HepG2 (cell line): ENCODE results near the gene THUMPD1. TPM values are rescaled to one million over a fixed set of nuclear protein-coding genes. Genes with fewer than 3 reads are reported as not detected.

Experiments
- CENPT ChIP-seq: sonication (generic); formaldehyde crosslinking; IDR thresholded peaks from 2 replicates; pipeline ENCODE4 v1.8.0; 2022; ENCODE audit warnings: low read depth, mild to moderate bottlenecking, moderate library complexity, missing genetic modification reagents
- CREB1 ChIP-seq, 2 experiments: fragments of 450-650 bp in 1 of 2; IDR thresholded peaks; 2 replicates each; pipeline ENCODE4 v1.6.1; 2016 to 2017; ENCODE audit warnings: control low read depth in 1 of 2, mild to moderate bottlenecking in 1 of 2, missing compliant biosample characterization in 1 of 2, missing genetic modification characterization in 1 of 2
- DNMT1 ChIP-seq: sonication (generic); formaldehyde crosslinking; IDR thresholded peaks from 2 replicates; pipeline ENCODE4 v1.5.1; 2020; ENCODE audit warnings: mild to moderate bottlenecking, missing genetic modification reagents
- IKZF4 ChIP-seq: sonication (generic); formaldehyde crosslinking; IDR thresholded peaks from 2 replicates; pipeline ENCODE4 v1.5.1; 2020; ENCODE audit warnings: borderline replicate concordance, mild to moderate bottlenecking, low read depth, missing genetic modification reagents; ENCODE audit errors: not compliant biosample characterization
- KLF13 ChIP-seq: sonication (generic); formaldehyde crosslinking; IDR thresholded peaks from 2 replicates; pipeline ENCODE4 v1.4.0; 2020; ENCODE audit warnings: mild to moderate bottlenecking, missing genetic modification reagents
- POGZ ChIP-seq: sonication (generic); formaldehyde crosslinking; IDR thresholded peaks from 2 replicates; pipeline ENCODE4 v1.4.0; 2020; ENCODE audit warnings: mild to moderate bottlenecking, missing genetic modification reagents
- TBX2 ChIP-seq: sonication (generic); formaldehyde crosslinking; IDR thresholded peaks from 2 replicates; pipeline ENCODE4 v1.5.0; 2020; ENCODE audit warnings: missing genetic modification reagents, mild to moderate bottlenecking, borderline replicate concordance
- ZNF160 ChIP-seq: sonication (generic); formaldehyde crosslinking; IDR thresholded peaks from 2 replicates; pipeline ENCODE4 v1.8.0; 2022; ENCODE audit warnings: mild to moderate bottlenecking, inconsistent platforms, missing genetic modification reagents
- ZNF17 ChIP-seq: sonication (generic); formaldehyde crosslinking; IDR thresholded peaks from 2 replicates; pipeline ENCODE4 v1.5.0; 2020; ENCODE audit warnings: mild to moderate bottlenecking, missing genetic modification reagents
- ZNF570 ChIP-seq: sonication (generic); formaldehyde crosslinking; IDR thresholded peaks from 2 replicates; pipeline ENCODE4 v1.4.0; 2020; ENCODE audit warnings: mild to moderate bottlenecking, missing genetic modification reagents, borderline replicate concordance
- ZNF589 ChIP-seq: sonication (generic); formaldehyde crosslinking; conservative IDR thresholded peaks from 2 replicates; pipeline ENCODE4 v1.8.0; 2022; ENCODE audit warnings: mild to moderate bottlenecking, moderate library complexity, missing genetic modification reagents
- ZNF674 ChIP-seq: sonication (generic); formaldehyde crosslinking; IDR thresholded peaks from 2 replicates; pipeline ENCODE4 v1.5.0; 2020; ENCODE audit warnings: low read depth, mild to moderate bottlenecking, missing genetic modification reagents
- polyA plus RNA-seq, 8 experiments: library from polyadenylated mRNA; depleted of rRNA in 3 of 8; stranded (reverse) in 7 of 8; unstranded in 1 of 8; fragments of >200 nt; fragmentation: Illumina TruSeq in 4 of 8; extraction: Trizol in 4 of 8; gene quantifications; 2 replicates each; pipeline versions ENCODE4 v1.2.1 to v1.2.3, GENCODE V29; 2011 to 2016; ENCODE audit warnings: low read depth in 4 of 8, missing spikeins in 1 of 8, mixed read lengths in 1 of 8; ENCODE audit not compliant: insufficient read depth in 1 of 8
- total RNA-seq, 5 experiments: library from RNA; depleted of rRNA; stranded (reverse); fragments of >200 nt; fragmentation: Illumina TruSeq; extraction: Trizol; gene quantifications; 2 replicates each; pipeline ENCODE4 v1.2.3, GENCODE V29; 2016; ENCODE audit warnings: low read depth in 1 of 5
- TF ChIP-seq, protein P1 (sequence below): IDR thresholded peaks from 2 replicates; pipeline ENCODE4 v1.6.1; 2018; ENCODE audit warnings: missing genetic modification reagents, mild to moderate bottlenecking, missing compliant biosample characterization
- TF ChIP-seq, protein P2 (sequence below): sonication (generic); formaldehyde crosslinking; IDR thresholded peaks from 2 replicates; pipeline ENCODE4 v1.5.0; 2020; ENCODE audit warnings: missing genetic modification reagents
- TF ChIP-seq, protein P3 (sequence below): IDR thresholded peaks from 2 replicates; pipeline ENCODE4 v1.6.1; 2016; ENCODE audit warnings: missing genetic modification reagents, missing compliant biosample characterization
- TF ChIP-seq, protein P4 (sequence below): sonication (generic); formaldehyde crosslinking; IDR thresholded peaks from 2 replicates; pipeline ENCODE4 v1.4.0; 2020; ENCODE audit warnings: missing genetic modification reagents
- TF ChIP-seq, protein P5 (sequence below): sonication (generic); formaldehyde crosslinking; IDR thresholded peaks from 2 replicates; pipeline ENCODE4 v1.8.1; 2023; ENCODE audit warnings: mild to moderate bottlenecking, missing genetic modification reagents
- TF ChIP-seq, protein P6 (sequence below): sonication (generic); formaldehyde crosslinking; IDR thresholded peaks from 2 replicates; pipeline ENCODE4 v1.5.1; 2020; ENCODE audit warnings: missing genetic modification reagents, mild to moderate bottlenecking, borderline replicate concordance
- TF ChIP-seq, protein P7 (sequence below): sonication (generic); formaldehyde crosslinking; IDR thresholded peaks from 2 replicates; pipeline ENCODE4 v1.5.1; 2020; ENCODE audit warnings: mild to moderate bottlenecking, missing genetic modification reagents, moderate library complexity

The THUMPD1 gene
- total and polyA plus RNA-seq, 2 of the 13 experiments (the other 11 are each of a cell fraction or from before 2014, with no cell fraction given), result 22.7 to 69.1 TPM

DNA sequence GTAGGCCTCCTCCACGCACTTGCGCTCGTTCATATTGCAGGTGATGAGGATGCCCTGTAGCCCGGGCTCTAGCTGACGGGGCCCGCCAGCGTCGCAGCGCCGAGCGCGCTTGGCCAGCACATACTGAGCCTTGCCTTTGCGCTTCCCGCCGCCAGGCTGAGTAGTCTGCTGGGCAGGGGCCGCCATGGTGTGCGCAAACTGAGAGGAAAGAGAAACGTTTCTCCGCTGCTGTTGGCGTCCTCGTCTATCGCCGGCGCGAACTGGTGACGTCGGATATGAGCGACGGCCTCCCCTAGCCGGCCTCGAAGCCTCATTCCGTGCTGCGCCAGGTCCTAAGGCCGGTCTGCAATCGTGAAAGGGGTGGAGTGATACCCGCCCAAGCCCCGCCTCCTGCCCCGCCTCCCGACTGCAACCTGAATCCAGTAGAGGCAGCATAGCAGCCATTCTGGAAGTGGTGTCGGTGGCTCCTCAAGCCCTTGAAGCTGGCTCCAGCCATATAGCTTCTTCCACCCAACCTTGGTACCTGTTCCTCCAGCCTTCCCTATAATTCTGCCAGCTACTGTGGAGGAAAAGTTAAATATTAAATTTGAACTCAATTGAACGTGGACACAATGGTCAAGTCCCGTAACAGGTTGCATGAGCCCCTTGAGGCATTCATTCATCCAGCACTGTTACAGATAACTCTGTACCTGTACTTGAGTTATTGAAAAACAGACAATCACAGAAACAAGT lies at the start of gene THUMPD1 (continued):
- peak; percentile 93 for TF ChIP-seq ZNF160 (CRISPR knock-in tag)
- peak; percentile 95 for TF ChIP-seq CENPT (CRISPR knock-in tag)
- TF ChIP-seq DNMT1, result peak; percentile 95; the same call in 1 of the 2 replicates
- no peak; the same call in 1 of the 2 replicates for TF ChIP-seq KLF13 (CRISPR knock-in tag)
- no peak for TF ChIP-seq ZNF589 (CRISPR knock-in tag)
- no peak for TF ChIP-seq ZNF674 (CRISPR knock-in tag)
- TF ChIP-seq, protein P1, sequence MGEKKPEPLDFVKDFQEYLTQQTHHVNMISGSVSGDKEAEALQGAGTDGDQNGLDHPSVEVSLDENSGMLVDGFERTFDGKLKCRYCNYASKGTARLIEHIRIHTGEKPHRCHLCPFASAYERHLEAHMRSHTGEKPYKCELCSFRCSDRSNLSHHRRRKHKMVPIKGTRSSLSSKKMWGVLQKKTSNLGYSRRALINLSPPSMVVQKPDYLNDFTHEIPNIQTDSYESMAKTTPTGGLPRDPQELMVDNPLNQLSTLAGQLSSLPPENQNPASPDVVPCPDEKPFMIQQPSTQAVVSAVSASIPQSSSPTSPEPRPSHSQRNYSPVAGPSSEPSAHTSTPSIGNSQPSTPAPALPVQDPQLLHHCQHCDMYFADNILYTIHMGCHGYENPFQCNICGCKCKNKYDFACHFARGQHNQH (CRISPR knock-in tag), result peak; percentile 96
- TF ChIP-seq POGZ, result peak; percentile 100
- TF ChIP-seq CREB1 (IDR thresholded peaks at IDR 0.05), result peak; percentile 99
- TF ChIP-seq CREB1 (CRISPR knock-in tag; IDR thresholded peaks at IDR 0.05), result peak; percentile 99
- TF ChIP-seq, protein P2, sequence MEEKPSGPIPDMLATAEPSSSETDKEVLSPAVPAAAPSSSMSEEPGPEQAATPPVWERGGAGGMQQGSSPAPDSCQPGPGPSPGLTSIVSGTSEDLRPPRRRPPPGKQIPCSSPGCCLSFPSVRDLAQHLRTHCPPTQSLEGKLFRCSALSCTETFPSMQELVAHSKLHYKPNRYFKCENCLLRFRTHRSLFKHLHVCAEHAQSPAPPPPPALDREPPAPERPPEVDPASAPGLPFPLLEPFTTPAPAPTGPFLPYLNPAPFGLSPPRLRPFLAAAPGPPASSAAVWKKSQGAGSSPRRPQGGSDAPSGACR (CRISPR knock-in tag), result peak; percentile 99
- TF ChIP-seq, protein P3, sequence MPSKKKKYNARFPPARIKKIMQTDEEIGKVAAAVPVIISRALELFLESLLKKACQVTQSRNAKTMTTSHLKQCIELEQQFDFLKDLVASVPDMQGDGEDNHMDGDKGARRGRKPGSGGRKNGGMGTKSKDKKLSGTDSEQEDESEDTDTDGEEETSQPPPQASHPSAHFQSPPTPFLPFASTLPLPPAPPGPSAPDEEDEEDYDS (CRISPR knock-in tag), result peak; percentile 88
- TF ChIP-seq ZNF17 (CRISPR knock-in tag), result no peak
- TF ChIP-seq, protein P4, sequence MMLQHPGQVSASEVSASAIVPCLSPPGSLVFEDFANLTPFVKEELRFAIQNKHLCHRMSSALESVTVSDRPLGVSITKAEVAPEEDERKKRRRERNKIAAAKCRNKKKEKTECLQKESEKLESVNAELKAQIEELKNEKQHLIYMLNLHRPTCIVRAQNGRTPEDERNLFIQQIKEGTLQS (CRISPR knock-in tag), result peak; percentile 77
- TF ChIP-seq IKZF4 (CRISPR knock-in tag), result peak; percentile 88
- TF ChIP-seq, protein P5, sequence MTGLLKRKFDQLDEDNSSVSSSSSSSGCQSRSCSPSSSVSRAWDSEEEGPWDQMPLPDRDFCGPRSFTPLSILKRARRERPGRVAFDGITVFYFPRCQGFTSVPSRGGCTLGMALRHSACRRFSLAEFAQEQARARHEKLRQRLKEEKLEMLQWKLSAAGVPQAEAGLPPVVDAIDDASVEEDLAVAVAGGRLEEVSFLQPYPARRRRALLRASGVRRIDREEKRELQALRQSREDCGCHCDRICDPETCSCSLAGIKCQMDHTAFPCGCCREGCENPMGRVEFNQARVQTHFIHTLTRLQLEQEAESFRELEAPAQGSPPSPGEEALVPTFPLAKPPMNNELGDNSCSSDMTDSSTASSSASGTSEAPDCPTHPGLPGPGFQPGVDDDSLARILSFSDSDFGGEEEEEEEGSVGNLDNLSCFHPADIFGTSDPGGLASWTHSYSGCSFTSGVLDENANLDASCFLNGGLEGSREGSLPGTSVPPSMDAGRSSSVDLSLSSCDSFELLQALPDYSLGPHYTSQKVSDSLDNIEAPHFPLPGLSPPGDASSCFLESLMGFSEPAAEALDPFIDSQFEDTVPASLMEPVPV, result peak; percentile 97; the same call in 1 of the 2 replicates
- TF ChIP-seq ZNF570 (CRISPR knock-in tag), result no peak
- TF ChIP-seq, protein P6, sequence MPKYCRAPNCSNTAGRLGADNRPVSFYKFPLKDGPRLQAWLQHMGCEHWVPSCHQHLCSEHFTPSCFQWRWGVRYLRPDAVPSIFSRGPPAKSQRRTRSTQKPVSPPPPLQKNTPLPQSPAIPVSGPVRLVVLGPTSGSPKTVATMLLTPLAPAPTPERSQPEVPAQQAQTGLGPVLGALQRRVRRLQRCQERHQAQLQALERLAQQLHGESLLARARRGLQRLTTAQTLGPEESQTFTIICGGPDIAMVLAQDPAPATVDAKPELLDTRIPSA, result no peak; the same call in 1 of the 2 replicates
- TF ChIP-seq, protein P7, sequence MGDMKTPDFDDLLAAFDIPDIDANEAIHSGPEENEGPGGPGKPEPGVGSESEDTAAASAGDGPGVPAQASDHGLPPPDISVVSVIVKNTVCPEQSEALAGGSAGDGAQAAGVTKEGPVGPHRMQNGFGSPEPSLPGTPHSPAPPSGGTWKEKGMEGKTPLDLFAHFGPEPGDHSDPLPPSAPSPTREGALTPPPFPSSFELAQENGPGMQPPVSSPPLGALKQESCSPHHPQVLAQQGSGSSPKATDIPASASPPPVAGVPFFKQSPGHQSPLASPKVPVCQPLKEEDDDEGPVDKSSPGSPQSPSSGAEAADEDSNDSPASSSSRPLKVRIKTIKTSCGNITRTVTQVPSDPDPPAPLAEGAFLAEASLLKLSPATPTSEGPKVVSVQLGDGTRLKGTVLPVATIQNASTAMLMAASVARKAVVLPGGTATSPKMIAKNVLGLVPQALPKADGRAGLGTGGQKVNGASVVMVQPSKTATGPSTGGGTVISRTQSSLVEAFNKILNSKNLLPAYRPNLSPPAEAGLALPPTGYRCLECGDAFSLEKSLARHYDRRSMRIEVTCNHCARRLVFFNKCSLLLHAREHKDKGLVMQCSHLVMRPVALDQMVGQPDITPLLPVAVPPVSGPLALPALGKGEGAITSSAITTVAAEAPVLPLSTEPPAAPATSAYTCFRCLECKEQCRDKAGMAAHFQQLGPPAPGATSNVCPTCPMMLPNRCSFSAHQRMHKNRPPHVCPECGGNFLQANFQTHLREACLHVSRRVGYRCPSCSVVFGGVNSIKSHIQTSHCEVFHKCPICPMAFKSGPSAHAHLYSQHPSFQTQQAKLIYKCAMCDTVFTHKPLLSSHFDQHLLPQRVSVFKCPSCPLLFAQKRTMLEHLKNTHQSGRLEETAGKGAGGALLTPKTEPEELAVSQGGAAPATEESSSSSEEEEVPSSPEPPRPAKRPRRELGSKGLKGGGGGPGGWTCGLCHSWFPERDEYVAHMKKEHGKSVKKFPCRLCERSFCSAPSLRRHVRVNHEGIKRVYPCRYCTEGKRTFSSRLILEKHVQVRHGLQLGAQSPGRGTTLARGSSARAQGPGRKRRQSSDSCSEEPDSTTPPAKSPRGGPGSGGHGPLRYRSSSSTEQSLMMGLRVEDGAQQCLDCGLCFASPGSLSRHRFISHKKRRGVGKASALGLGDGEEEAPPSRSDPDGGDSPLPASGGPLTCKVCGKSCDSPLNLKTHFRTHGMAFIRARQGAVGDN (CRISPR knock-in tag), result peak; percentile 93
- peak; percentile 80; the same call in 1 of the 2 replicates for TF ChIP-seq TBX2 (CRISPR knock-in tag)
